GM19238 (cell line): ENCODE results near the gene ABL1.

Source experiments
- DNase-seq: peaks from one replicate; pipeline ENCODE4 v3.0.0; 2011; ENCODE audit warnings: low spot score; ENCODE audit not compliant: insufficient read length

Gene ABL1

GRCh38 chr9:130930804-130931349 is 95.8 kb downstream of the ABL1 start:
- no peak for DNase-seq

GRCh38 chr9:130931508-130932254 is 96.6 kb downstream of the ABL1 start:
- DNase-seq, result peak; percentile 51

DNA sequence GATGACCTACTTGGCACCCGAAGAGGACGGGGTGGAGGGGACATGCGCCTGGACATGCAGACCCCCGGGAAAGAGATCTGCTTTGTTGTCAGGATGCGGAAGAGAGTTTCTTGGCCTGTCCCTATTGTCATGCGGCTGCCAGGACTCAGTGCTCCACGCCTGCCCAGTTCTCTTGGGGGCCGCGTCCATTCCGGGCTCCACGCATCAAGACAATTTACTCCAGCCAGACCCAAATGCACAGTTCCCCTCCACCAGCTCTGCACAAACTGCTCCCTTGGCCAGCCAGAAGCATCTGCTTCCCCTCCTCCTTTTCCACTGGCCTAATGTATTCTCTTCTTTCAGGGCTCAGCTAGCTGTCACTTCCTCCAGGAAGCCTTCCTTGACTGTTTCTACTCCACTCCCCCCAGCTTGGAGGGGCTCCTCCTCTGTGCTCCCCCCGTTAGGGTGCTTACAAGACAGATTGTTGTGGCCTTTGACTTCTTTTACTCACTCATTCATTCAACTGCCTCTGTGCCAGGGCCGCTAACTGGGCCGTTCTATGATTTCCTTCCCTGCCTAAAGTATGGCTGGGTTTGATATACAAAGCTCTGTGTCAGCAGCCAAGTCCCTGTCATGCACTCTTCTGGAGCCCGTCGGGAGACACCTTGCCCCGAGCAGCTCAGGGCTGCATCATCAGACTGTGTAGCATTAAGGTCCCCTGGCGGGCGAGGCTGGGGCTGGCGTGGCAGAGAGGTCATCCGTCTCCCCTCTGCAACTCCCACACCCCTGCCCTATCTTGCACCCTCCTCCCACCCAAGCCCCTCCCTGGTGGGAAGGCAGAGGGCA is 97.4 kb downstream of the ABL1 start:
- DNase-seq, result no peak

DNA sequence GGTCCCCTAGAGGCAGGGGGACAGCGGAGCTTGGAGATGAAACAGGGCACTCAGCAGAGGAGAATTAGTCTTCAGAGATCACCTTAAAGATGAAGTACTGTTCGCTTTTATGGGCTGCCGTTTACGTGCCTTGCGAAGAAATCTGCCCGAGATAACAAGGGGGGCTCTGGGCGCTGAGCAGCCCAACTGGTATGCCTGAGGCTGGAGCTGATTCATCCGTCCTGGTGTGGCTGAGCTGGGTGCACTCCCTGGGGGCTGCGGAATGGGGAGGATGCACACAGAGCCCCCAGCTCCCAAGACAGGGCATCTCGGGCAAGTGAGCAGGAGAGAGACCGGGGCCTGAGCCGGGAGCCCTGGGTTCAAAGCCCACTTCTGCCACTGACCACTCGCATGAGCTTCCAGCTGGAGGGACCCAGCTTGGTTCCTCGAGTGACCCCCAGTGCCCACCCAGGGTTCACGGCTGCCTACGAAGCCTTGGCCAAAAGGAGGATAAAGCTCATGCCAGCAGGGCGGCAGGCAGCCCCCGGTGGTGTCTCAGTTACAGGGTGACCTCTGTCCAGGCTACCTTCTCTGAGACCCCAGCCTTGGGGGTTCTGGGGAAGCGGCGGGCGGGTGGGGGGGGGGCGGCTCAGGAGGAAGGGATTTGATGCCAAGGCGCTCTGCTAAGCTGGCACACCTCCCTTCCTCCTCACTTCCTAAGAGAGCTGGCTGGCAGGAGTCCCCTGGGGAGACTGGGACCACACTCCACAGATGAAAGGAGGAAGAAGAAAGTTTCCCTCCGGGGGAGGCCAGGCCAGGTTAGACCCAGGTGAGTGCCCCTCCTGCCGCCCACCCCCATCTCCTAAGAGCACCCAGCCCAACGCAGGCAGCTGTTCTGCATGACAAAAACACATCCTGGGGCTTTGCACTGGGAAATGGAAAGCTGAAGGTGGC is 98.3 kb downstream of the ABL1 start:
- DNase-seq, result no peak

DNA sequence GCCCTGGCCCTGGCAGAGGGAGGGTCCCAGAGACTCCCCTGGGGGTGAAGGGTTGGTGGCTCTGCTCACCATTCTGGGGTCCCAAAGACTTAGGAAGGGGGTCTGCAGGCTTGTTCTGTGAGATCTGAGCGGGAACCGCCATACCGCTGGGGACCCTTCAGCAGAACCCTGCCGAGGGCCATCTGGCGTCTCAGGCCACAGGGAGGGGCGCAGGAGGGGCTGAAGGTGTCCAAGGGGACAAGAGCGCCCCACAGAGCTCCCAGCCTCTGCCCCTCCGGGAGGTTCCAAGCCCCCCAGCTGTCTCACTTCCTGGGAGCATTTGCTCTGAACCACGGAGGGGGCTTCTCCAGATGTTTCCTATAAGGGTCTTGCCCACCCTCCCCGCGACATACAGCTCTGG is 99.2 kb downstream of the ABL1 start:
- DNase-seq, result no peak

GRCh38 chr9:130934702-130935647 is 99.9 kb downstream of the ABL1 start:
- DNase-seq, result no peak

GRCh38 chr9:130935648-130936271 is 100.7 kb downstream of the ABL1 start:
- DNase-seq, result no peak

GRCh38 chr9:130936285-130937117 is 101.4 kb downstream of the ABL1 start:
- no peak for DNase-seq
